HG03378 (cell line): Measurements from ENCODE around the gene CDH26.

ENCODE experiments used
- ATAC-seq: cut with Tn5 transposase; IDR thresholded peaks from one replicate; pipeline ENCODE4 v1.9.1; 2021; ENCODE audit warnings: mild to moderate bottlenecking, moderate library complexity; ENCODE audit not compliant: unreplicated experiment

Gene CDH26

GRCh38 chr20:60010689-60011458, 52.7 kb downstream of the CDH26 start:
- no peak for ATAC-seq

- no peak for ATAC-seq
Measured at GRCh38 chr20:60011512-60012507, 53.6 kb downstream of the CDH26 start.

GRCh38 chr20:60013296-60014139, 55.3 kb downstream of the CDH26 start:
- ATAC-seq, result no peak

GRCh38 chr20:60016406-60016805, 58.2 kb downstream of the CDH26 start:
- ATAC-seq, result no peak

- ATAC-seq, result no peak
Measured at GRCh38 chr20:60020251-60020650, 62.0 kb downstream of the CDH26 start.

- ATAC-seq, result no peak
Measured at GRCh38 chr20:60021104-60021503, 62.9 kb downstream of the CDH26 start.

GRCh38 chr20:60022849-60023248, 64.6 kb downstream of the CDH26 start:
- no peak for ATAC-seq

- ATAC-seq, result no peak
Measured at GRCh38 chr20:60024245-60024644, 66.0 kb downstream of the CDH26 start.

GRCh38 chr20:60024801-60025200, 66.6 kb downstream of the CDH26 start:
- no peak for ATAC-seq

- no peak for ATAC-seq
Measured at GRCh38 chr20:60026010-60026409, 67.8 kb downstream of the CDH26 start.

GRCh38 chr20:60030471-60030870, 72.2 kb downstream of the CDH26 start:
- no peak for ATAC-seq

- ATAC-seq, result no peak
Measured at GRCh38 chr20:60031107-60031506, 72.9 kb downstream of the CDH26 start.

- no peak for ATAC-seq
Measured at GRCh38 chr20:60034231-60035110, 76.2 kb downstream of the CDH26 start.

GRCh38 chr20:60035486-60035885, 77.3 kb downstream of the CDH26 start:
- ATAC-seq, result no peak

GRCh38 chr20:60036346-60036745, 78.1 kb downstream of the CDH26 start:
- no peak for ATAC-seq

- ATAC-seq, result no peak
Measured at GRCh38 chr20:60036746-60037499, 78.7 kb downstream of the CDH26 start.

GRCh38 chr20:60038400-60039008, 80.3 kb downstream of the CDH26 start:
- ATAC-seq, result no peak

- ATAC-seq, result no peak
Measured at GRCh38 chr20:60039526-60039925, 81.3 kb downstream of the CDH26 start.
